Body of pancreas (tissue), 4 donors: Measurements from ENCODE around the gene CACNA1E. TPM values are rescaled to one million over a fixed set of nuclear protein-coding genes. Genes with fewer than 3 reads are reported as not detected.
A peak's percentile ranks its signal among the peaks of the same experiment; 100 is the strongest.

Experiments
- ATAC-seq: fragments of 150-250 bp; one replicate; pipeline ENCODE4 v1.9.1; 2016
- DNase-seq, 4 donors: peaks; one replicate each; pipeline ENCODE4 v3.0.0-alpha.2; 2019
- H3K27ac ChIP-seq, 4 donors: fragments of 200-600 bp; sonication (generic); 1 replicate in 3 of 4; 2 replicates in 1 of 4; pipeline versions ENCODE4 v1.5.1 to v1.6.1; 2016 to 2019; ENCODE audit warnings: mild to moderate bottlenecking in 1 of 4, mixed read lengths in 1 of 4, moderate library complexity in 1 of 4
- H3K27me3 ChIP-seq, 2 donors: fragments of 200-600 bp; sonication (generic); one replicate each; pipeline ENCODE4 v1.6.0; 2016; ENCODE audit warnings: mild to moderate bottlenecking in 1 of 2
- H3K36me3 ChIP-seq, 2 donors: fragments of 200-600 bp; sonication (generic); replicated peaks in 1 of 2; 2 replicates each; pipeline ENCODE4 v1.5.1; 2016; ENCODE audit warnings: low read depth in 2 of 2; ENCODE audit not compliant: insufficient read depth in 1 of 2
- H3K4me1 ChIP-seq: fragments of 200-600 bp; sonication (generic); one replicate; pipeline ENCODE4 v1.6.0; 2016
- H3K4me3 ChIP-seq, 2 donors: fragments of 200-600 bp; sonication (generic); 1 replicate in 1 of 2; 2 replicates in 1 of 2; pipeline ENCODE4 v1.5.1; 2016 to 2019
- H3K9me3 ChIP-seq, 3 donors: fragments of 200-600 bp; sonication (generic); 1 replicate in 2 of 3; 2 replicates in 1 of 3; pipeline ENCODE4 v1.5.1; 2016
- CTCF ChIP-seq, 7 experiments: fragments of 450-650 bp in 4 of 7; fragments of 200-600 bp in 3 of 7; sonication (generic) in 3 of 7; IDR thresholded peaks; one replicate each; pipeline ENCODE4 v1.5.1; 2016 to 2019; ENCODE audit warnings: antibody characterized with exemption in 7 of 7
- POLR2A ChIP-seq, 3 donors: fragments of 450-650 bp; IDR thresholded peaks; one replicate each; pipeline ENCODE4 v1.6.1; 2016; ENCODE audit warnings: antibody characterized with exemption in 3 of 3, mild to moderate bottlenecking in 2 of 3
- WGBS, 2 donors: methylation state at CpG; one replicate each; pipeline ENCODE4 v1.1.5; 2017; 5-methylcytosine and 5-hydroxymethylcytosine counted together
- intact Hi-C: fragments of 100-400 bp; cut with DNase I; formaldehyde crosslinking; loops from one replicate; pipeline ENCODE4 v1.15.1; 2023
- total RNA-seq, 2 donors: library from RNA; depleted of rRNA; stranded (reverse); fragments of >200 nt; gene quantifications; one replicate each; pipeline ENCODE4 v1.1.0, GENCODE V29; 2016

The CACNA1E gene
- total RNA-seq, 2 donors from 2014 or later, result 1.0 TPM; not detected in 1

DNA sequence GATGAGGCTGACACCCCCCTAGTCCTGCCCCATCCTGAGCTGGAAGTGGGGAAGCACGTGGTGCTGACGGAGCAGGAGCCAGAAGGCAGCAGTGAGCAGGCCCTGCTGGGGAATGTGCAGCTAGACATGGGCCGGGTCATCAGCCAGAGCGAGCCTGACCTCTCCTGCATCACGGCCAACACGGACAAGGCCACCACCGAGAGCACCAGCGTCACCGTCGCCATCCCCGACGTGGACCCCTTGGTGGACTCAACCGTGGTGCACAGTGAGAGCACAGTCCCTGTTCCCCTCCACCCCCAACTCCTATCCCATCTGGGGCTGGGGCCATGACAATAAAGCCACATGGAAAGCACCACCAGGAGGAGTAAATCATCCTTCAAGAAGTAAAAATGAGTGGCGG lies 250.2 kb downstream of the CACNA1E start:
- no peak for ATAC-seq
- Histone ChIP-seq H3K36me3 (no peaks in the 10 kb centered on the region), H3K4me1 (no peaks in the 10 kb centered on the region), H3K27ac (no peak overlapping the region), H3K4me3 (no peak overlapping the region), H3K27me3 (no peaks in the 10 kb centered on the region), H3K9me3 (no peaks in the 10 kb centered on the region)
- intact Hi-C loops, result no loop called here
- DNase-seq, result no peak
- TF ChIP-seq CTCF (IDR thresholded peaks at IDR 0.05) (no peak), POLR2A (IDR thresholded peaks at IDR 0.05) (no peak)
- WGBS, 2 donors, result 66 to 78% methylated on average over 2 to 14 of the region's 14 CpGs

- WGBS, 2 donors, result 38 to 55% methylated on average over 5 of the region's 5 CpGs
- no peaks in the 10 kb centered on the region for H3K36me3 ChIP-seq
- DNase-seq (no peak), ATAC-seq (no peak)
- H3K4me1 ChIP-seq, result no peaks in the 10 kb centered on the region
- no peaks in the 10 kb centered on the region for H3K9me3 ChIP-seq
- TF ChIP-seq POLR2A (IDR thresholded peaks at IDR 0.05), result no peak
- no peak for TF ChIP-seq CTCF (IDR thresholded peaks at IDR 0.05)
- H3K4me3 ChIP-seq, result no peak overlapping the region
- H3K27ac ChIP-seq, result no peak overlapping the region
- H3K27me3 ChIP-seq, result no peaks in the 10 kb centered on the region
- intact Hi-C loops, result no loop called here
These were observed 253.7 kb downstream of the CACNA1E start for GRCh38 chr1:181737056-181737455.

DNA sequence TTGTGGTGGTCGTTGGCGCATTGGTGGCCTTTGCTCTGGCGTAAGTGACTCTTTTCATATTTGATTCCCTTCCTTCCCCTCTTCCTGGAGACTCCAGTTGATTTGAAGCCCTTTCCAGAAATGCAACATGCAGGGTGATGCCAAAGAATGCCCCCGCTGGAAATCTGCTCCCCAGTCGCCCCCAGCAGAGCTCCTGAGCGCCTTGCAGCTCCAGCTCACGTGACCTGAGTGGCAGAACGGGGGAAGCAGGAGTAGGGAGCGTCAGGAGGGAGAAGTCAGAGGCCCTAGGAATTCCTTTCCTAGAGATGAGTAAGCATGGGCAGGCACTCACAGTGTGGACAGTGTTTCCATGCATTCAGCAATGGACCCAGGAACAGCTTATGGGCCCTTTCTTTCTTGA lies 255.9 kb downstream of the CACNA1E start:
- Histone ChIP-seq H3K9me3 (no peaks in the 10 kb centered on the region), H3K4me3 (no peak overlapping the region), H3K4me1 (no peaks in the 10 kb centered on the region), H3K36me3 (no peaks in the 10 kb centered on the region), H3K27ac (no peak overlapping the region), H3K27me3 (no peaks in the 10 kb centered on the region)
- 67 to 72% methylated on average over 8 to 9 of the region's 9 CpGs for WGBS, 2 donors
- no peak for DNase-seq
- intact Hi-C loops, result no loop called here
- ATAC-seq, result no peak
- TF ChIP-seq CTCF (IDR thresholded peaks at IDR 0.05) (no peak), POLR2A (IDR thresholded peaks at IDR 0.05) (no peak)

DNA sequence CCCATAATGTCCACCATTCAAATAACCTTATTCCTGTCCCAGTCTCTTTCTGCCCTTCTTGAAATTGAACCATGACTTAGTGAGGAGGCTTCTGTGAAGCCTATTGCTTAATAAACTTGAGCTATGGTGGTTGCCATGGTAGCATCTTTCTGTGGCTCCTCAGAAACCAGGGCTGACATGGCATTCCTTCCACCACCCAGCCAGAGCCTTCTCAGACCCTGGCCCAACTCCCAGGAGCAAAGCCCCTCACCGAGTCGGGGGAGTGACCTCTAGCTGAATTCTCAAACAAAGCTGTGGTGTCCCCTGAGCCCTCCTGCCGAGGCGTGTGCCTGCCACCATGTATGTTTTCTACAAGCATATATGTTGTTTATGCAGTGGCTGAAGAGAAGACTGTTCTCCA lies 259.1 kb downstream of the CACNA1E start:
- no peak for TF ChIP-seq CTCF (IDR thresholded peaks at IDR 0.05)
- no peak for TF ChIP-seq POLR2A (IDR thresholded peaks at IDR 0.05)
- no peak overlapping the region for H3K4me3 ChIP-seq
- no peaks in the 10 kb centered on the region for H3K4me1 ChIP-seq
- intact Hi-C loops, result no loop called here
- DNase-seq, result no peak
- no peaks in the 10 kb centered on the region for H3K9me3 ChIP-seq
- WGBS, 2 donors, result 26 to 28% methylated on average over 4 of the region's 4 CpGs
- no peaks in the 10 kb centered on the region for H3K27me3 ChIP-seq
- H3K36me3 ChIP-seq, result no peaks in the 10 kb centered on the region
- ATAC-seq, result no peak
- no peak overlapping the region for H3K27ac ChIP-seq

DNA sequence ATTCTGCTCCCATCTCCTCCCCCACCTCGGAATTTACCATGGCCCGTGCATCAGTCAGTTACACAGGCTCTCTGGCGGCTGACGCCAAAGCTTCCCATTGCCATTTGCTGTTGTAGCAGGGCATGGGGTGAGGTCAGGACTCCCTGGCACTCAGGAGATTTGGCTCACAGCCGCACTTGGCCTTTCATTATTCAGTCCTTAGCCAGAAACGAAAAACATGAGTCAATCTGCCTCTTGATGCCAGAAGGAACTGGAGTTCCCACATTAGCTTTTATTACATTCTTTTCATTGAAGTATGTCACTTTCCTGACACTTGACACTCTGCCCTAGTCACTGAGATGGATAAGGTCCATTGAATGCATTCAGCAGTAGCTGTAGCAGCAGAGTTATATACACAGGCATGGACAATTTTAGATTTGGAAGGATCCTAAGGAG lies 260.6 kb downstream of the CACNA1E start:
- Histone ChIP-seq H3K4me3 (no peak overlapping the region), H3K9me3 (no peaks in the 10 kb centered on the region), H3K4me1 (no peaks in the 10 kb centered on the region), H3K27ac (no peak overlapping the region), H3K27me3 (no peaks in the 10 kb centered on the region), H3K36me3 (no peaks in the 10 kb centered on the region)
- TF ChIP-seq POLR2A (IDR thresholded peaks at IDR 0.05) (no peak), CTCF (IDR thresholded peaks at IDR 0.05) (no peak)
- intact Hi-C loops, result no loop called here
- peak in 1 of 4 donors; percentile 17 for DNase-seq
- ATAC-seq, result no peak
- WGBS, 2 donors, result 53 to 64% methylated on average over 6 of the region's 6 CpGs
